Neural progenitor cell (in vitro differentiated cells): ENCODE data around the gene KRT15. TPM values are rescaled to one million over a fixed set of nuclear protein-coding genes. Genes with fewer than 3 reads are reported as not detected.

Source experiments
- DNase-seq: peaks from one replicate; pipeline ENCODE4 v3.0.0-alpha.2; 2016; ENCODE audit warnings: low spot score
- H2AFZ ChIP-seq: fragments of 200-600 bp; sonication (generic); replicated peaks from 2 replicates; pipeline ENCODE4 v1.6.1; 2016; ENCODE audit warnings: antibody characterized with exemption
- H3F3A ChIP-seq: fragments of 200-600 bp; sonication (generic); 2 replicates; pipeline ENCODE4 v1.6.1; 2016; ENCODE audit warnings: antibody characterized with exemption, low read depth
- H3K27ac ChIP-seq: fragments of 200-600 bp; sonication (generic); 2 replicates; pipeline ENCODE4 v1.5.1; 2016; ENCODE audit warnings: mild to moderate bottlenecking
- H3K27me3 ChIP-seq: fragments of 200-600 bp; sonication (generic); 2 replicates; pipeline ENCODE4 v1.6.1; 2016; ENCODE audit warnings: mild to moderate bottlenecking, moderate library complexity
- H3K36me3 ChIP-seq: fragments of 200-600 bp; sonication (generic); 2 replicates; pipeline ENCODE4 v1.5.1; 2016
- H3K4me1 ChIP-seq: fragments of 200-600 bp; sonication (generic); 2 replicates; pipeline ENCODE4 v1.6.1; 2016; ENCODE audit warnings: mixed run types
- H3K4me2 ChIP-seq: fragments of 200-600 bp; sonication (generic); 2 replicates; pipeline ENCODE4 v1.6.1; 2016
- H3K4me3 ChIP-seq: fragments of 200-600 bp; sonication (generic); 2 replicates; pipeline ENCODE4 v1.5.1; 2016
- H3K79me2 ChIP-seq: fragments of 200-600 bp; sonication (generic); 2 replicates; pipeline ENCODE4 v1.6.1; 2016; ENCODE audit warnings: low read depth
- H3K9ac ChIP-seq: fragments of 200-600 bp; sonication (generic); 2 replicates; pipeline ENCODE4 v1.6.1; 2016
- H3K9me3 ChIP-seq: fragments of 200-600 bp; sonication (generic); 2 replicates; pipeline ENCODE4 v1.5.1; 2016; ENCODE audit warnings: low read depth
- H4K20me1 ChIP-seq: fragments of 200-600 bp; sonication (generic); 2 replicates; pipeline ENCODE4 v1.6.1; 2016; ENCODE audit warnings: low read depth
- H3K27ac Mint-ChIP-seq: 3 replicates; pipeline ENCODE4 v1.8.0; 2021; ENCODE audit warnings: mixed read lengths
- H3K27me3 Mint-ChIP-seq: 2 replicates; pipeline ENCODE4 v1.8.0; 2022; ENCODE audit warnings: low read depth, mild to moderate bottlenecking, inconsistent platforms, moderate library complexity, mixed read lengths; ENCODE audit not compliant: insufficient read depth
- H3K36me3 Mint-ChIP-seq: 3 replicates; pipeline ENCODE4 v1.8.0; 2021; ENCODE audit warnings: mixed read lengths
- H3K4me1 Mint-ChIP-seq: 3 replicates; pipeline ENCODE4 v1.8.0; 2021; ENCODE audit warnings: mixed read lengths
- H3K4me3 Mint-ChIP-seq: 3 replicates; pipeline ENCODE4 v1.8.0; 2021; ENCODE audit warnings: mild to moderate bottlenecking, moderate library complexity, mixed read lengths
- H3K9me3 Mint-ChIP-seq: 3 replicates; pipeline ENCODE4 v1.8.0; 2020; ENCODE audit warnings: mixed read lengths
- EZH2 ChIP-seq: fragments of 200-600 bp; sonication (generic); IDR thresholded peaks from 2 replicates; pipeline ENCODE4 v1.6.1; 2017; ENCODE audit warnings: antibody characterized with exemption, mild to moderate bottlenecking, moderate library complexity
- EZH2phosphoT487 ChIP-seq: fragments of 200-600 bp; sonication (generic); IDR thresholded peaks from 2 replicates; pipeline ENCODE4 v1.6.1; 2017; ENCODE audit warnings: antibody characterized with exemption
- total RNA-seq: library from RNA; depleted of rRNA; stranded (reverse); fragments of >200 nt; gene quantifications from 2 replicates; pipeline ENCODE4 v1.2.3, GENCODE V29; 2015; ENCODE audit warnings: low replicate concordance
- TF ChIP-seq, protein P1 (sequence below): fragments of 200-600 bp; sonication (generic); IDR thresholded peaks from 2 replicates; pipeline ENCODE4 v1.5.1; 2017; ENCODE audit warnings: antibody characterized with exemption, mild to moderate bottlenecking

Gene KRT15
- total RNA-seq, 1 donor from 2014 or later = not detected

GRCh38 chr17:41516830-41517283 lies 1.8 kb downstream of the KRT15 start:
- Mint-ChIP-seq H3K27ac (no peak overlapping the region), H3K36me3 (no peaks in the 10 kb centered on the region), H3K9me3 (no peaks in the 10 kb centered on the region), H3K4me3 (no peak overlapping the region), H3K27me3 (peaks cover 17% of the 10 kb centered on the region), H3K4me1 (peaks cover 5% of the 10 kb centered on the region)
- Histone ChIP-seq H2AFZ (no peak overlapping the region), H3K9me3 (no peaks in the 10 kb centered on the region), H3K79me2 (no peaks in the 10 kb centered on the region), H3K36me3 (no peaks in the 10 kb centered on the region), H3K4me1 (peaks cover 8% of the 10 kb centered on the region), H3K27ac (no peak overlapping the region), H3K27me3 (no peaks in the 10 kb centered on the region), H3K9ac (no peak overlapping the region), H3F3A (peaks cover 10% of the 10 kb centered on the region), H4K20me1 (no peaks in the 10 kb centered on the region), H3K4me2 (no peak overlapping the region), H3K4me3 (no peak overlapping the region)
- TF ChIP-seq EZH2 (no peak), EZH2phosphoT487 (no peak)
- TF ChIP-seq, protein P1, sequence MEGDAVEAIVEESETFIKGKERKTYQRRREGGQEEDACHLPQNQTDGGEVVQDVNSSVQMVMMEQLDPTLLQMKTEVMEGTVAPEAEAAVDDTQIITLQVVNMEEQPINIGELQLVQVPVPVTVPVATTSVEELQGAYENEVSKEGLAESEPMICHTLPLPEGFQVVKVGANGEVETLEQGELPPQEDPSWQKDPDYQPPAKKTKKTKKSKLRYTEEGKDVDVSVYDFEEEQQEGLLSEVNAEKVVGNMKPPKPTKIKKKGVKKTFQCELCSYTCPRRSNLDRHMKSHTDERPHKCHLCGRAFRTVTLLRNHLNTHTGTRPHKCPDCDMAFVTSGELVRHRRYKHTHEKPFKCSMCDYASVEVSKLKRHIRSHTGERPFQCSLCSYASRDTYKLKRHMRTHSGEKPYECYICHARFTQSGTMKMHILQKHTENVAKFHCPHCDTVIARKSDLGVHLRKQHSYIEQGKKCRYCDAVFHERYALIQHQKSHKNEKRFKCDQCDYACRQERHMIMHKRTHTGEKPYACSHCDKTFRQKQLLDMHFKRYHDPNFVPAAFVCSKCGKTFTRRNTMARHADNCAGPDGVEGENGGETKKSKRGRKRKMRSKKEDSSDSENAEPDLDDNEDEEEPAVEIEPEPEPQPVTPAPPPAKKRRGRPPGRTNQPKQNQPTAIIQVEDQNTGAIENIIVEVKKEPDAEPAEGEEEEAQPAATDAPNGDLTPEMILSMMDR = no peak
- DNase-seq = no peak

DNA sequence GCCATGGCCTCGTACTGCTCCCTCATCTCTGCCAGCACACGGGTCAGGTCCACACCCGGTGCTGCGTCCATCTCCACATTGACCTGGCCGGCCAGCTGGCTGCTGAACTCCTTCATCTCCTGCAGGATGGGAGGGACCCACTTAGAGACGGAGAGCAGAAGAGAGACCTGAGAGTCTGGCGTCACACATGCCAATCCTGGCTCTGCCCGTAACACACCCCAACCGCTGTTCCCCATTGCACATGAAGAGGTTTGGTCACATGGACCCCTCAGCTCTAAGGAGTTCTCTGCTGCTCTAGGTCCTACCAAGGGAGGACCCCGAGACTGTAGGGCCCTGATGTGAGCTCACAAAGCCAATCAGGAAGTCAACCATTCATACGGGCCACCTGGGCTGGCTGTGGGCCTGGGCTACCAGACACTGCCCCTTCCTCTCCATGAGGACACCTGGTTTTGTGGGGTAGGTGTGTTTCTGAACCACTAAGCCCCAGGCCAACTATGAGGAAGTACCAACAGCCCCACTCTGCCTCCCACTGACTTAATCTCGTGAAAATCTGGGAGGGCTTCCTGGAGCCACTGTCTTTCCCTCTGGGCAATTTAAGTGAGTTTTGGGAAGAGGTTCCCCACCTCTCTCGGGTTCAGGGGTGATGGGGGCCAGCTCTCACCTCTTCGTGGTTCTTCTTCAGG lies 2.4 kb downstream of the KRT15 start:
- no peaks in the 10 kb centered on the region for H3K9me3 Mint-ChIP-seq
- peaks cover 7% of the 10 kb centered on the region for H3F3A ChIP-seq
- H3K9ac ChIP-seq = no peak overlapping the region
- no peaks in the 10 kb centered on the region for H3K36me3 ChIP-seq
- H3K79me2 ChIP-seq = no peaks in the 10 kb centered on the region
- DNase-seq = no peak
- peaks cover 5% of the 10 kb centered on the region for H3K4me1 Mint-ChIP-seq
- no peaks in the 10 kb centered on the region for H3K36me3 Mint-ChIP-seq
- no peak overlapping the region for H3K27ac Mint-ChIP-seq
- H3K4me3 Mint-ChIP-seq = no peak overlapping the region
- H3K4me3 ChIP-seq = no peak overlapping the region
- H3K27ac ChIP-seq = no peak overlapping the region
- H3K27me3 ChIP-seq = no peaks in the 10 kb centered on the region
- no peaks in the 10 kb centered on the region for H4K20me1 ChIP-seq
- no peaks in the 10 kb centered on the region for H3K9me3 ChIP-seq
- H2AFZ ChIP-seq = no peak overlapping the region
- peaks cover 10% of the 10 kb centered on the region for H3K4me1 ChIP-seq
- peaks cover 17% of the 10 kb centered on the region for H3K27me3 Mint-ChIP-seq
- H3K4me2 ChIP-seq = no peak overlapping the region
- TF ChIP-seq EZH2phosphoT487 = no peak

DNA sequence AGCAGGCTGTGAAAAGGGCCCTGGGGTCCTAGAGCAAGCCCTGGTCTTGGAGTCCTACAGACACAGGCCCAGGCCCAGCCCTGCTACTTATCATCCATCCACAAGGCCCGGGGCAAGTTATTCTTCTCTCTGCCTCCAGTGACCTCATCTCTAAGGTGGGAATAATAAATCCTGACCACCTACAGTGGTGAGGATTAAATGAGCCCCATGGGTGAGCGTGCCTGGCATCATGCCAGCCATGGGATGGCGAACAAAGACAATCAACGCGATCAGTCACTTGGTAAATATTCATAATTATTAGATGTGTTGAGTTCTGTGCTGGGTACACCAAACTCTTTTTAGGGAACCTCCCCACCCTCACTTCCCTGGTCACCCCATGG lies 5.5 kb downstream of the KRT15 start:
- peaks cover 16% of the 10 kb centered on the region for H3K27me3 Mint-ChIP-seq
- no peak overlapping the region for H3K27ac Mint-ChIP-seq
- H3K4me1 Mint-ChIP-seq = peaks cover 12% of the 10 kb centered on the region
- Histone ChIP-seq H3K36me3 (no peaks in the 10 kb centered on the region), H3F3A (no peaks in the 10 kb centered on the region), H3K4me1 (peaks cover 15% of the 10 kb centered on the region), H4K20me1 (no peaks in the 10 kb centered on the region), H3K9me3 (no peaks in the 10 kb centered on the region), H3K4me3 (no peak overlapping the region), H3K9ac (no peak overlapping the region), H3K79me2 (no peaks in the 10 kb centered on the region), H3K27me3 (no peaks in the 10 kb centered on the region), H3K4me2 (no peak overlapping the region), H3K27ac (no peak overlapping the region), H2AFZ (no peak overlapping the region)
- no peaks in the 10 kb centered on the region for H3K36me3 Mint-ChIP-seq
- no peaks in the 10 kb centered on the region for H3K9me3 Mint-ChIP-seq
- no peak overlapping the region for H3K4me3 Mint-ChIP-seq
- DNase-seq = no peak
- TF ChIP-seq, protein P1 = no peak
- TF ChIP-seq EZH2phosphoT487 = no peak

- Histone ChIP-seq H4K20me1 (no peaks in the 10 kb centered on the region), H3K9me3 (no peaks in the 10 kb centered on the region), H3K9ac (no peak overlapping the region), H3K27ac (no peak overlapping the region), H3K79me2 (no peaks in the 10 kb centered on the region), H3K4me1 (peaks cover 15% of the 10 kb centered on the region), H3K4me2 (no peak overlapping the region), H3K27me3 (no peaks in the 10 kb centered on the region), H3K36me3 (no peaks in the 10 kb centered on the region), H3F3A (no peaks in the 10 kb centered on the region), H3K4me3 (no peak overlapping the region), H2AFZ (no peak overlapping the region)
- Mint-ChIP-seq H3K36me3 (no peaks in the 10 kb centered on the region), H3K9me3 (no peaks in the 10 kb centered on the region), H3K4me3 (no peak overlapping the region), H3K27me3 (peaks cover 18% of the 10 kb centered on the region), H3K4me1 (peaks cover 13% of the 10 kb centered on the region), H3K27ac (no peak overlapping the region)
- no peak for TF ChIP-seq EZH2phosphoT487
- TF ChIP-seq EZH2 = no peak
- TF ChIP-seq, protein P1 = no peak
- no peak for DNase-seq
These were observed 6.0 kb downstream of the KRT15 start for GRCh38 chr17:41512546-41513167.
